ENCODE results near the gene TMEM205. TPM values are rescaled to one million over a fixed set of nuclear protein-coding genes. Genes with fewer than 3 reads are reported as not detected.

The TMEM205 gene
- total RNA-seq, 4 donors from 2014 or later, result 80.1 to 173 (median 129) TPM

DNA sequence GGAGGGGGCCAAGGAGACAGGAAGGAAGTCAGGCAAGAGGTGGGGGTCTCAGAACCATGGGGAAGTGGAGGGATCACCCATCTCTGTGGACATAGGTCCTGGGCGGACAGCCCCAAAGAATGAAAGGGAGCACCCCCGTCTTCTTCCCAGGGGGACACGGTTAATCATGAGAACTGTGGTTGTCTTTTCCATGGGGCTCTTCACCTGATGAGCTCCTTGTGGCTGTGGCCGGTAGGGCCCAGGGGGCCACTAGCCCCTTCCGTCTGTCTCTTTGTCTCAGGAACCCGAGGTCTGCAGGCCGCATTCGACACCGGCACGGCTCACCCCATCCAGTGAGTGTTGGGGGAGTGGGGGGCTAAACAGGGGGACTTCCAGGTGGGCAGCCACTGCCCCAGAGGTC is 17.8 kb upstream of the TMEM205 start:
- H3K27ac ChIP-seq, result no peak overlapping the region
- H3K27me3 ChIP-seq, result no peaks in the 10 kb centered on the region
- DNase-seq, result no peak
- H3K4me1 ChIP-seq, result peaks cover 0 to 25% (median 0%) of the 10 kb centered on the region in 3 donors
- 71 to 90% methylated on average over 3 of the region's 10 CpGs for WGBS, 2 donors
- peaks cover 0 to 70% (median 0%) of the 10 kb centered on the region in 3 donors for H3K36me3 ChIP-seq
- H3K9me3 ChIP-seq, result no peaks in the 10 kb centered on the region
- TF ChIP-seq, protein P1, sequence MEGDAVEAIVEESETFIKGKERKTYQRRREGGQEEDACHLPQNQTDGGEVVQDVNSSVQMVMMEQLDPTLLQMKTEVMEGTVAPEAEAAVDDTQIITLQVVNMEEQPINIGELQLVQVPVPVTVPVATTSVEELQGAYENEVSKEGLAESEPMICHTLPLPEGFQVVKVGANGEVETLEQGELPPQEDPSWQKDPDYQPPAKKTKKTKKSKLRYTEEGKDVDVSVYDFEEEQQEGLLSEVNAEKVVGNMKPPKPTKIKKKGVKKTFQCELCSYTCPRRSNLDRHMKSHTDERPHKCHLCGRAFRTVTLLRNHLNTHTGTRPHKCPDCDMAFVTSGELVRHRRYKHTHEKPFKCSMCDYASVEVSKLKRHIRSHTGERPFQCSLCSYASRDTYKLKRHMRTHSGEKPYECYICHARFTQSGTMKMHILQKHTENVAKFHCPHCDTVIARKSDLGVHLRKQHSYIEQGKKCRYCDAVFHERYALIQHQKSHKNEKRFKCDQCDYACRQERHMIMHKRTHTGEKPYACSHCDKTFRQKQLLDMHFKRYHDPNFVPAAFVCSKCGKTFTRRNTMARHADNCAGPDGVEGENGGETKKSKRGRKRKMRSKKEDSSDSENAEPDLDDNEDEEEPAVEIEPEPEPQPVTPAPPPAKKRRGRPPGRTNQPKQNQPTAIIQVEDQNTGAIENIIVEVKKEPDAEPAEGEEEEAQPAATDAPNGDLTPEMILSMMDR (IDR thresholded peaks at IDR 0.05), result no peak
- no peak for TF ChIP-seq POLR2A (IDR thresholded peaks at IDR 0.05)
- intact Hi-C loops (cut with DNase I), result no loop called here
- no peak overlapping the region for H3K4me3 ChIP-seq

- no peak for DNase-seq
- Histone ChIP-seq H3K9me3 (no peaks in the 10 kb centered on the region), H3K27ac (no peak overlapping the region), H3K36me3 (peaks cover 0 to 56% (median 0%) of the 10 kb centered on the region in 3 donors), H3K4me3 (no peak overlapping the region), H3K27me3 (no peaks in the 10 kb centered on the region), H3K4me1 (peaks cover 0 to 25% (median 0%) of the 10 kb centered on the region in 3 donors)
- intact Hi-C loops (cut with DNase I), result no loop called here
- TF ChIP-seq POLR2A (IDR thresholded peaks at IDR 0.05), result no peak
- TF ChIP-seq, protein P1 (IDR thresholded peaks at IDR 0.05), result no peak
- 84 to 86% methylated on average over 13 to 34 of the region's 35 CpGs for WGBS, 2 donors
Measured at GRCh38 chr19:11361771-11362731, 16.0 kb upstream of the TMEM205 start.

DNA sequence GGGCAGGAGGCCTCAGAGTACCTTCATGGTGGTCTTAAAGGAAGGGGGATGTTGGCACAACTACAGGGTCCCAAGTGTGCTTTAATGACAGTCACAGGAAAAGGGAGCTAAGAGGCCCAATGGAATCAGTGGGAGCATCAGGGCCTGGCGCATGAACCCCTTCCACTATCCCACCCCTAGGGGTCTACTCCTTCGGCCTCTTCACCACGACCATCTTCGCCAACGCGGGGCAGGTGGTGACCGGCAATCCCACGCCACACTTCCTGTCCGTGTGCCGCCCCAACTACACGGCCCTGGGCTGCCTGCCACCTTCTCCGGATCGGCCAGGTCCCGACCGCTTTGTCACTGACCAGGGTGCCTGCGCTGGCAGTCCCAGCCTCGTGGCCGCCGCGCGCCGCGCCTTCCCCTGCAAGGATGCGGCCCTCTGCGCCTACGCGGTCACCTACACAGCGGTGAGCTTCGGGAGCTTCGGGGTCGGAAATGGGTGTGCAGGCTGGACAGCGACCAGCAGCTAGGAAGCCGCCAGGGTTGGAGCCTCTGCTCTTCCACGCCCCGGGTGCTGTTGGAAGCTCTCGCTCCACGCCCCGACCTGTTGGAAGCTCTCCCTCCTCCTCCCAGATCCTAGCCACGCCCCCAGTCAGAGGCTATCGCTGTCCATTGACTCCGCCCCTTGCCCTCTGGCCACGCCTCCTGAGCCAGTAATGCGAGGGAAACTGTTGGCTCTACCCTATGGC is 15.1 kb upstream of the TMEM205 start:
- DNase-seq, result no peak
- Histone ChIP-seq H3K27ac (no peak overlapping the region), H3K4me1 (peaks cover 0 to 33% (median 3%) of the 10 kb centered on the region in 3 donors), H3K27me3 (no peaks in the 10 kb centered on the region), H3K9me3 (no peaks in the 10 kb centered on the region), H3K36me3 (peaks cover 0 to 48% (median 0%) of the 10 kb centered on the region in 3 donors), H3K4me3 (peak overlapping the region in 2 of 4 donors; percentile 1 to 23)
- 59 to 79% methylated on average over 7 to 16 of the region's 43 CpGs for WGBS, 2 donors
- intact Hi-C loops (cut with DNase I), result no loop called here
- TF ChIP-seq, protein P1 (IDR thresholded peaks at IDR 0.05), result no peak
- TF ChIP-seq POLR2A (IDR thresholded peaks at IDR 0.05), result no peak

- H3K36me3 ChIP-seq, result peaks cover 0 to 30% (median 0%) of the 10 kb centered on the region in 3 donors
- 72 to 75% methylated on average over 4 to 8 of the region's 11 CpGs for WGBS, 2 donors
Measured at GRCh38 chr19:11359421-11359820, 13.4 kb upstream of the TMEM205 start.

More at GRCh38 chr19:11359421-11359820, 13.4 kb upstream of the TMEM205 start:
- H3K9me3 ChIP-seq, result no peaks in the 10 kb centered on the region
- H3K4me1 ChIP-seq, result peaks cover 0 to 48% (median 3%) of the 10 kb centered on the region in 3 donors
- DNase-seq, result no peak
- no peak for TF ChIP-seq POLR2A (IDR thresholded peaks at IDR 0.05)
- TF ChIP-seq, protein P1 (IDR thresholded peaks at IDR 0.05), result no peak
- H3K27me3 ChIP-seq, result no peaks in the 10 kb centered on the region
- no peak overlapping the region for H3K4me3 ChIP-seq
- H3K27ac ChIP-seq, result peak overlapping the region in 2 of 4 donors; percentile 4 to 60
- intact Hi-C loops (cut with DNase I), result no loop called here
